Renal cortical epithelial cell (primary cell): ENCODE measurements around the gene LSM14B. TPM values are rescaled to one million over a fixed set of nuclear protein-coding genes. Genes with fewer than 3 reads are reported as not detected.
"Not testable (repeated sequence)": the region's sequence is repeated elsewhere in the genome, so short reads cannot be mapped to it uniquely, and the experiment has no call there.

Source experiments
- DNase-seq: peaks from one replicate; pipeline ENCODE4 v3.0.0-alpha.2; 2011; ENCODE audit warnings: low read depth
- total RNA-seq: library from RNA; depleted of rRNA; stranded (reverse); fragments of >200 nt; gene quantifications from 2 replicates; pipeline ENCODE4 v1.2.3, GENCODE V29; 2014

Gene LSM14B
- total RNA-seq, 1 donor from 2014 or later, result 34.7 TPM

DNA sequence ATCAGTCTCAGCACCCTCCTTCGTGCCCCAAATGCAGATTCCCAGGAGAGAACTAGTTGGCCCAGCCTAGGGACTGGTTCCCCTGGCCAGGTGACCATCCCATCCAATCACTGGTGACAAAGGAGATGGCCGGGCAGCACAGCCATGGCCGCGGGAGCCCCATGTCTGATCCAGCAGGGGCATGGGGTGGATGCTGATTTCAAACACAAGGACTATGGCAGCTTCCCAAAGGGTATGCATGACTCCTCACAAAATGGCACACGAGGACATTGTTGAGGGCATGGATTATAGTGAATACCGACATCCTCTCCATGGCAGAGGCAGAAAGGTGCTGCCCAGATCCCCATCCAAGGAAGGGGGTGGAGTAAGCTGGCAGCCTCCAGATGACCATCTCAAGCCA is 9.9 kb upstream of the LSM14B start:
- DNase-seq, result no peak

DNA sequence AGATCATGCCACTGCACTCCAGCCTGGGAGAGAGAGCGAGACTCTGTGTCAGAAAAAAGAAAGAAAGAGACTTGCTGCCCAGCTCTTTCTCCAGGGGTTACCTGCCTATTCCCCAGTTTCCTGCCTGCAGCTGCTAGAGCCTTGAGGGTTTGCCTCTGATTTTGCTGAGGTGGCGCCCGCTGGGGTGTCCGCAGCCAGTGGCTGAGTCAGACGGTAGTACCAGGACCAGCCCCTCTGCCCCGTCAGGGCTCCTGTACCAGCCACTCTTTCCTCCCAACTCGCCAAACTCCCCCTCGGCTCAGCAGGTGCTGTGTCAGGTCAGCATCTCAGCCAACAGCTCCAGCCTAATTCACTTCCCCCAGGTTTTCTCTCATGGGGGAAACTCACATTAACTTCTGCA is 7.4 kb upstream of the LSM14B start:
- no peak for DNase-seq

DNA sequence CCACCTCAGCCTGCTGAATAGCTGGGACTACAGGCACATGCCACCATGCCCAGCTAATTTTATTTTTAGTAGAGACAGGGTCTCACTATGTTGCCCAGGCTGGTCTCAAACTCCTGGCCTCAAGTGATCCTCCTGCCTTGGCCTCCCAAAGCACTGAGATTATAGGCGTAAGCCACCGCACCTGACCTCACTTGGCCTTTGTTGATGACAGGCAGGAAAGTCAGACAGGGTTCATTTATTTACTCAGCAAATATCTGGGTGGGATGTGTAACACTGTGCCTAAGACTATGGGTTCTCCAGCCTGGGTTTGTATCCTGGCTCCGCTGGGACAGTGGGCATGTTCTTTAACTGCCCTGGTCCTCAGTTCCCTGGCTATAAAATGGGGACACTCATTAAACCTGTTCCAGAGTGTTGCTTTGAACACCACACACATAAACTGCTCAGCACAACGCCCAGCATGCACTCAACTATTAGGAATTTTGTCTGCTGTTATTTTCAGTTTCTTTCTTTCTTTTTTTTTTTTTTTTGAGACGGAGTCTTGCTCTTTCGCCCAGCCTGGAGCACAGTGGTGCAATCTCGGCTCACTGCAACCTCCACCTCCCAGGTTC is 6.4 kb upstream of the LSM14B start:
- not testable (repeated sequence) for DNase-seq

- DNase-seq, result no peak
Measured at GRCh38 chr20:62116558-62117361, 5.5 kb upstream of the LSM14B start.

- no peak for DNase-seq
Measured at GRCh38 chr20:62117362-62117646, 5.0 kb upstream of the LSM14B start.

DNA sequence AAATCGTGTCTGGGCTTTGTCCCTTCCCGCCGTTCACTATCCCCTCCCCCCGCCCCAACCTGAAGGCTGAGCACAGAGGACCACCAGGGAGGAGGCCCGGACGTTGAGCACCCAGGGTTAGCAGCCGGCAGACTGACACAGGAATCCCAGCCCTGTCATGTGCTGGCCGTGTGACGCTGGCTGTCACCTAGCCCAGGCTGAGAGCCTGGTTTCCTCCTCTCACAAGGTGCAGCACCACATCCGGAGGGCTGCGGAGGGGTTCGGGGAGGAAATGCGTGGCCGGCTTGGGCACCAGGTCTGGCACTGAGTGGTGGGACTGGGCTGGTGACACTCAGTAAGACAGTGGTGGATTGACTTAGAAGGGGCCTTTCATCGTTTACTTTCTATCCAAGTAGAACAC is 4.6 kb upstream of the LSM14B start:
- no peak for DNase-seq

DNA sequence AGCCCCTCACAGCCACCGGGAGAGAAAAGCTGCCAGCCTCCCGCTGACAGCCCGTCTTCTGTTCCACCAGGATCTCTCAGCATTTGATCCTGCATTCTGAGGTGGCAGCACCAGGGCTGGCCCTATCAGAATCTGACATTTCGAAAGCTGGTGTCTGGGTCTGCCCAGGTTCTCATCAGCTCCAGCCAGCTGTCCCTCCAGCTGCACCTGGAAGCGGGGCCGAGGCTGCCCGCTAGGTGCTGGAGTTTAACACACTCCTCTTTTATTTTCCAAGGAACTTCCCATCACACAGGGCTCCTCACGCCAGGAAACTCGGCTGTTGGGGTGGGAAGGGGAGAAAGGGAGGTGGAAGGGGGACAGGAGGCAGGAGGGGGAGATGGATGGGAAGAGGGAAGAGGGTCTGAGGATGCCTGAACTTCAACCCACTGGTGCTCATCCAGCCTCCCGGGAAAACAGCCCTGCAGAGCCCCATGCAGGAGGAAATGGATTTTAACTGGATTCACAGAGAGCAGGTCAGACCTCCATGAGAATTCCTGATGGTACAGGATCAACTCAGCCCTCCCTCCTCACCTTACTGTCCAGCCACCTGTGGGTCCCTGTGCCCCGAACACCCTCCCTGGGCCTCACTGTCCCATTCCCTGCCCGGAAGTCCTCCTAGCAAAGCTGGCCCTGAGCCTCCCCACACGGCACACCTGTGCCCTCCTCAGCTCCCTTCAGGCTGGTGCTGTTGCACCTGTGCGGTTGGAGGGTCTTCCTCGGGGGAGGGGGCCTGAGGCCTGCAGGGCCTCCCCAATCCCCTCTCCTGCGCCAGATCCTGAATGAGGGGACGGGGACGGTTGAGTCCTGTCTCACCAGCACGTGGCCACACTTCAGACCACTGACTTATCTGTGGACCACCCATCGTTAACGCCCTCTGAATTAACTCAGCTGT is 3.9 kb upstream of the LSM14B start:
- DNase-seq, result no peak

DNA sequence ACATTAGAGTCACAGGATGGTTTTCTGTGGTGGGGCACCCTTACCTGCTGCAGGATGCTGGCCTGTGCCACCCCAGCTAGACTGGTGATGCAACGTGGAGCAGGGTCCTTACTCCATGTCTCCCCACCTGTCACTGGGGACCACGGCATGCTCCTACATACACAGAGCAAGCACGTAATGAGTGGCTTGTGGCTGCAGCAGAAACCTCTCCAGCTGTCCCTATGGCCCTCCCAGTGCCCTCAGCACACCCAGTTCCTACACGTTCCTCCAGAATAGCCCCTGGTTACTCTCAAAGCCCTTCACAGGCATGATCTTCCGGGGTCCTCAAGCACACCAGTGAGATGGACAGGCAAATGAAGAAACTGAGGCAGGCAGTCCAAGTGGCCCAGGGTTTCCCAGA is 3.2 kb upstream of the LSM14B start:
- DNase-seq, result no peak

DNA sequence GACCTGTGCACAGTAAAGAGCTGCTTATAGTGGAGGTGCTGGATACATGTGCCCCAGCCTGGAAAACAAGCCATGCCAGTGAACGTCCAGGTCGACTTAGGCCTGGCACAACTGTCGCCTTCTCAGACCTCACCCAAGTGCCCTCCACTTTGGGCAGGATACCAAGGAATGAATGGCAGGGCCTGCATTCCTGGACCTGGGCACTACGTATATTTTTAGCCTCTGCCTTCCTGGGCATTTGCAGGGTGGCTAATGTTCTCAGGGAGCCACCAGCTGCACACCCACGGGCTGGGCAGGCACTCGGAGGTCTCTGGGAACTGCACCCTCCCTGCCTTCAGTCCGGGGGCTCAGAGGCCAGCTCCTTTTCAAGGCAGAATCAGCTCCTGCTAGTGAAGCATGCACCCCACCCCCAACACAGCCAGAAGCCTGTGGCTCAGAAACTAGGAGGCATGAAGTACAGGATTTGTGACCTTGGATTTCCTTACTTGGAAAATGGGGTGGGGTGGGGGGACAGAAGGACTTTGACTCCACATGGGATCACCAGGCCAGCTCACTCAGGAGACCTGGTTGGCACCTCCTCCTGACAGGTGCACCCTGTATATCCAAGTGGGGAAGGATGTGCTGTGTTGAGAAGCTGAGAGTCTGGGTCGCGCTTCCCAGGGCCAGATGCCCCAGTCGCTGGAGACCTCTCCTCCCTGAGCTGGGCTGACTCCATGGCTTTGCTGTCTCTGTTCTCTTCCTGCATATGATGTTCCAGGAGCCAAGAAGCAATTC is 2.5 kb upstream of the LSM14B start:
- DNase-seq, result no peak

GRCh38 chr20:62120365-62120762 is 1.9 kb upstream of the LSM14B start:
- no peak for DNase-seq

GRCh38 chr20:62120990-62121775 is 1.1 kb upstream of the LSM14B start:
- DNase-seq, result peak; percentile 51

DNA sequence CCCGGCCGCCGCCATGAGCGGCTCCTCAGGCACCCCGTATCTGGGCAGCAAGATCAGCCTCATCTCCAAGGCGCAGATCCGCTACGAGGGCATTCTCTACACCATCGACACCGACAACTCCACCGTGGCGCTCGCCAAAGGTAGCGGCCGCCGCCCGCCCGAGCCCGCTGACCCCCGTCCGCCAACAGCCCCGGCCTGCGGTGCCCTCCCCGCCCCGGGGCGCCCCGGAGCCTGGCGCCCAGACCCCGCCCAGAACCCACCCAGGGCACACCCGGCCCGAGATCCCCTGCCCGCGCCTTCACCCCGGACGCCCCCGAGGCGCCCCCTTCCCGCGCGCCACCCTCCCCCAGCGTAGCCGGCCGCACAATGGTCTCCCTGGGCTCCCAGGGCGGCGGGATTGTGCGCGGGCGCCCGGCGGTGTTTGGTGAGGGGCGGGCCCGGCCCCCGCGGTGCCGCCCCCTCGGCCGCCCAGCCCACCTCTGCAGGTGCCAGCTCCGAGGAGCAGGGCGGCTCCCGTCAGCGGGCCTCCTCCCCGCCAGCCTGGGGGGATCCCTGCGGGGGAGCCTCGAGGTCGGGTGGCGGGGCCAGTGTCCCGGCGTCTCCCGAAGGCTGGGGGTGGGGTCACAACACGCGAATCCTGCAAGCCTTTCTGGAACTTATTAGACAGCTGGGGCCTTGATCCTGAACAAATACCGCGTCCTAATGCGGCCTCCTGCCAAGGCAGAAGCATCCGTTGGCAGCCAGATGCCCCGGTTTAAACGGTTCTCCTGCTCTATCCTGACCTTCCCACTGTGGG is 577 bp downstream of the LSM14B start:
- peak; percentile 10 for DNase-seq

DNA sequence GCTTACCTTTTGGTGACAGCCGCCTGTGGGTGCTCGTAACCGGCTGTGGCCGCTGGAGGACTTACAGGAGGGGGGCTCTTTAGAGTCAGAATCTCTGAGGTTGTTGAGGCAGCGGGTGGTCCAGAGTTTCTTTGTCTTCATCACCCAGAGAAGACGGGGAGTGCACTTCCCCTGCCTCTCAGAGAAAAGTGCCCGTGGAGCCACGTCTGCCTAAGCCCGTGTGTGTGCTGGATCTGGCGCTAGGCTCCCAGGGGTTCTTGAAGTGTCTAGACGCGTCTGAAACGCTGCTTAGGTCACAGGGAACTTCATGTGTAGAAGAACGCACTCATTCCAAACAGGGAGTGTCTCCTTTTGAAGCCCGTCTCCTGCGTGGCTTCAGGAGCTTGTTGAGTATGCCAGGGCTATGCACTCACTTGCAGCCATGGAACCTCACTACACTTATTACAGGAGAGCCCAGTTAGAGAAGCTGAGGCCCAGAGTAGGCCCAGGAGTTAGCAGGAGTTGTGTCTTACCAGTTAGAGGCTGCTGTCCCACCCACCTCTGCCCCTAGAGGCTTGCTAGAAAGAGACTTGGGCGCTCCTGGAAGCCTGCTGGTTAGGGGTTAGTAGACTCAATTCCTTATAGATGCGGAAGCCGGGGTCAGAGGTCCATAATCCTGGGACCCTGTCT is 1.3 kb downstream of the LSM14B start:
- peak; percentile 21 for DNase-seq

DNA sequence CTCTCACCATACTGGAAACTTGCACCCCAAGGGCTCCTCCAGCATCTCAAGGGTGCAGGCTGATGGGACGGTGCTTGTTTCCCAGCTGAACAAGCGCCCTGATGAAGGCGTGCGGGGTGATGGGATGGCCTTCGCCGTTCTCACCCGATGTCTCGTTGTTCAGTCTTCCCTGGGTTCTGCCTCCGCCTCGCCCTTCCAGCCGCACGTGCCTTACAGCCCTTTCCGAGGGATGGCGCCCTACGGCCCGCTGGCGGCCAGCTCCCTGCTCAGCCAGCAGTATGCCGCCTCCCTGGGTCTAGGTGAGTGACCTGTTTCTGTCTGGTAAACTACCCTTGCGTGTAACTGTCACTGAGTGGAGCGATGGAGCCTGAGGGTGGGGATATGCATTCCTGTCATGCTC is 3.9 kb downstream of the LSM14B start:
- no peak for DNase-seq

DNA sequence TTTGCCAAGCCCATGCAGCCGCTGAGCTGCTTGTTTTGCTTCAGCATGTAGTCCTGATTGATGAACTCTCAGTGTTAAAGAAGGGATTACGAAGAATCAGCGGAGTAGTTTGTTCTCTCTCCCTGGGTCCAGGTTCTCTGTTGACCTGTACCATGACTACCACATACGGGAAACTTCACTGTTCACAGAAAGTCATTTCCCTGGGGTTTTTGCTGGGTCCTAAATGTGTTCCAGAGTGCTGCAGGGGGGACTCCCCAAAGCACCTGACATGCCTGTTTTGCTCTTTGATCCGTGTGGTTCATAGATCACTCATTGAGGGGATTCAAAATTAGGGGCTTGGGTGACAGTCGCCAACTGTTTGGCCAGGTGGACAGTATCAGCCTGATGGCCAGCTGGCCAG is 5.5 kb downstream of the LSM14B start:
- no peak for DNase-seq

GRCh38 chr20:62128502-62128901 is 6.2 kb downstream of the LSM14B start:
- DNase-seq, result no peak

DNA sequence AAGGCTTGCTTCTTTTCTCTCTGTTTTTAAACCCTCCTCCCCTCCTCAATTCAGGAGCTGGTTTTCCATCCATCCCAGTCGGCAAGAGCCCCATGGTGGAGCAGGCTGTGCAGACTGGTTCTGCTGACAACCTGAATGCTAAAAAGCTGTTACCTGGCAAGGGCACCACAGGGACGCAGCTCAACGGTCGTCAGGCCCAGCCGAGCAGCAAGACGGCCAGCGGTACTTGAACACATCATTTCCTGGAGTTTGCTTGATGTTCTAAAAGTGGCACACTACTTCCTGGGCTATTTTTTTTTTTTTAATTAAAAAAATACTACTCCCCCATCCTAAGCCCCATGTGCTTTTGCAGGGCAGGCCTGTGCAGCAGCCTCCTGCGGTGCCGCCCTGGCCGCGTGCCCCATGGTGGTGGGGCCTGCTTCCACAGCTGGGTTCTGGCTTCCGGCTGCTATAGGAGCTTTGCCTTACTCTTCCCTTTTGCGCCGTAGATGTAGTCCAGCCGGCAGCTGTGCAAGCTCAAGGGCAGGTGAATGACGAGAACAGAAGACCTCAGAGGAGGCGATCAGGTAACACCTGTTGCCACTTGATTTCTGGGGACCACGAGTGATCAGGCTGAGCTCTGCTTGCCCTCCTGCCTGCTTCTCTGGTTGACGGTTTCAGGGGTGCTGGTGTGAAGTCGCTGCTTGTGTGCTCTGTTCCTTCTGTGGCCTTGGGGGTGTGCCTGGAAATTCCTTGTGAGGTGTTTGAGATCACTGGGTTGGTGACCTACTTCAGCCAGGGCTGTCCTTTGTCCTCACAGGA is 7.7 kb downstream of the LSM14B start:
- DNase-seq, result no peak

DNA sequence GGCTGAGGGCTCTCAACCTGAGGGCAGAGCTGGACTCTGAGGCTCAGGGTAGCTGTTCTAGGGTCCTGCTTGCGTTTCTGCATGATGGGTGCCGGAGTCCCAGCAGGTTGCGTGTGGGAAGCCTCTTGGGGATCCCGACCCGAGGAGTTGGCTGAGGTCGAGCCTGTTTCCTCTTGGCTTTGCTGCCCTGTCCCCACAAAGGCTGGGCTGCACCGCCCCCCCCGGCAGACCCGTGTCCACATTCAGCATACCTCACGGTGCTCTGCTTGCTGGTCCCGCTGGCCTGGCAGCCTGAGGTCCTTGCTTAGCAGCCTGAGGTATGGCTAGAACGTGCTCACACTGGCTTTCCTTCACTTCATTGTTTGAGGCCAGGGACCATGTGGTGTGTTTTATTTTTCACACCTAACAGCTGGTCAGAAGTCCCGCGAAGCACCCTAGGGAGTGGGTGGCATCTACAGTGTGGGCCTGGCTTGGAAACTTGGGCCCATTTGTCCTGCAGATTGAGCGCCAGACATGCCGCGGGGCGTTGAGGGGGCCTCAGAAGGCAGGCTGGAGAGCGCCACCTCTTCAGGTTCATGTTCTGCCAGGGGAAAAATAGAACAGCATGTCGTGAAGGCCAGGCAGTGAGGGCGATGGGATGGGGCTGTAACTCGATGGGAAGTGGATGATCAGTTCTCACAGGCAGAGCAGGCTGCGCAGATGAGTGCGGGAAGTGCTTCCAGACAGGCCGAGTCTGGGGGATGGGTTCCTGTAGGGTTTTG is 9.5 kb downstream of the LSM14B start:
- no peak for DNase-seq
